ENCODE measurements around the gene TLE6.
"Not testable (repeated sequence)": the region's sequence is repeated elsewhere in the genome, so short reads cannot be mapped to it uniquely, and the experiment has no call there.

- not testable (repeated sequence) for TF ChIP-seq POLR2AphosphoS5 (IDR thresholded peaks at IDR 0.05; ENCODE audit: insufficient read depth in 1 of 2, low read depth in 1 of 2); CTCF (IDR thresholded peaks at IDR 0.05)
These were observed 13.7 kb upstream of the TLE6 start for GRCh38 chr19:2963631-2964030.

Data from vagina (tissue), 2 donors.